ENCODE results near the gene CHID1. TPM values are rescaled to one million over a fixed set of nuclear protein-coding genes. Genes with fewer than 3 reads are reported as not detected.

The CHID1 gene
- total RNA-seq, 6 experiments from 2014 or later, result 61.1 to 157 (median 78.7) TPM

DNA sequence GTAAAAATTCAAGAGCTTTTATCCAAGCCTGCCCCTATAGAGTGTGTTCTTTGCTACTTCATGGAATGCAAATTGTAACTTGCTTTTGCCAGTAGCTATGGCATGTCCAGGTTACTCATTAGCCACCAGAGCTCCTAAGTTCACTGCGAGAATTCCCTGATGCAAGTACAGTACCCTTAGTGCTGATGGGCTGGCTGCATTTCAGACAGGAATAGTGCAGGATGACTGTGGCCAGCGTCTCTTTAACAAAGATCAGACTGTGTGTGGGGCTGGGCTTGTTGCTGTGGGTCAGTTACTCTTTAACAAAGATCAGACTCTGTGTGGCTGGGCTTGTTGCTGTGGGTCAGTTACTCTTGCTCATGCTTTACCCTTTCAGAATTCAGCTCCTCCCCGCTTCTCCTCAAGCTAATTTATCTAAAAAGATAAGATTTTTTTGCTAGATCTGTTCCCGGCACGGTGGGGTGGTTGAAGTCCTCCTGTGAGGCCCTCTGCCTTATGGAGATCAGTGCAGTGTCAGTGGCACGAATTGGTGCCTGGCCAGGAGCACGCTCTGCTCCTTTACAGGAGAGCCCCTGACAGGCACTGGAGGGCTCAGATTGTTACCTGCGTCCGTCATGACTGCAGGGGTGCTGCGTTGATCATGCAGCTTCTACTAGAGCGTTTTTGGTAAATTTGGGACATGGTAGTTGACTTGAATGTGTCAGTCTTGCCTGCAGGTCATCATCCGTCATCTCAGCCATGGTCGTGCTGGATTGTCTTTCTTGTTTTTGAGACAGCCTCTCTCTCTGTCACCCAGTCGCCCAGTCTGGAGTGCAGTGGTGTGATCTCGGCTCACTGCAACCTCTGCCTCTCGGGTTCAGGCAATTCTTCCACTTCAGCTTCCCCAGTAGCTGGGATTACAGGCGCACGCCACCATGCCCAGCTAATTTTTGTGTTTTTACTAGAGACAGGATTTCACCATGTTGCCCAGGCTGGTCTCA is 42.1 kb upstream of the CHID1 start:
- Histone ChIP-seq H3K27ac (peak overlapping the region; percentile 21 to 86 (median 60)), H3K36me3 (peaks cover 0 to 3% (median 0%) of the 10 kb centered on the region in 4 donors), H3K27me3 (no peaks in the 10 kb centered on the region), H3K4me1 (peaks cover 0 to 47% (median 19%) of the 10 kb centered on the region in 4 donors), H3K9me3 (no peaks in the 10 kb centered on the region), H3K4me3 (peak overlapping the region in 2 of 3 donors; percentile 35 to 38)
- DNase-seq (peak; percentile 75 to 94 (median 84)), ATAC-seq (peak; percentile 88 to 94 (median 91))
- WGBS (ENCODE audit: insufficient coverage, low coverage, low lambda C conversion rate, missing lambda C conversion rate), result 17% methylated on average over 8 of the region's 18 CpGs
- TF ChIP-seq CTCF (IDR thresholded peaks at IDR 0.05), result no peak
- peak; percentile 49 for TF ChIP-seq POLR2A (IDR thresholded peaks at IDR 0.05)
- intact Hi-C loops (cut with DNase I), result no loop called here

- Histone ChIP-seq H3K9me3 (no peaks in the 10 kb centered on the region), H3K4me1 (peaks cover 0 to 47% (median 19%) of the 10 kb centered on the region in 4 donors), H3K36me3 (peaks cover 0 to 3% (median 0%) of the 10 kb centered on the region in 4 donors), H3K4me3 (no peak overlapping the region), H3K27ac (peak overlapping the region in 2 of 3 donors; percentile 58 to 86), H3K27me3 (no peaks in the 10 kb centered on the region)
- 80% methylated on average over 7 of the region's 9 CpGs for WGBS (ENCODE audit: insufficient coverage, low coverage, low lambda C conversion rate, missing lambda C conversion rate)
- ATAC-seq (no peak), DNase-seq (peak in 1 of 3 donors; percentile 7)
- TF ChIP-seq POLR2A (IDR thresholded peaks at IDR 0.05) (no peak), CTCF (IDR thresholded peaks at IDR 0.05) (no peak)
- intact Hi-C loops (cut with DNase I), result no loop called here
These were observed 40.9 kb upstream of the CHID1 start for GRCh38 chr11:951507-951906.

- no peaks in the 10 kb centered on the region for H3K27me3 ChIP-seq
- TF ChIP-seq CTCF (IDR thresholded peaks at IDR 0.05), result no peak
- TF ChIP-seq POLR2A (IDR thresholded peaks at IDR 0.05), result no peak
- no peak for DNase-seq
- peaks cover 0 to 17% (median 8%) of the 10 kb centered on the region in 4 donors for H3K4me1 ChIP-seq
- 73% methylated on average over 2 of the region's 4 CpGs for WGBS (ENCODE audit: insufficient coverage, low coverage, low lambda C conversion rate, missing lambda C conversion rate)
- no peaks in the 10 kb centered on the region for H3K9me3 ChIP-seq
- intact Hi-C loops (cut with DNase I), result no loop called here
- peaks cover 0 to 6% (median 2%) of the 10 kb centered on the region in 4 donors for H3K36me3 ChIP-seq
- H3K27ac ChIP-seq, result no peak overlapping the region
- no peak for ATAC-seq
- no peak overlapping the region for H3K4me3 ChIP-seq
These were observed 37.1 kb upstream of the CHID1 start for GRCh38 chr11:947744-948143.

- intact Hi-C loops (cut with DNase I), result no loop called here
- Histone ChIP-seq H3K27ac (no peak overlapping the region), H3K36me3 (peaks cover 0 to 6% (median 2%) of the 10 kb centered on the region in 4 donors), H3K4me1 (peaks cover 0 to 20% (median 4%) of the 10 kb centered on the region in 4 donors), H3K9me3 (no peaks in the 10 kb centered on the region), H3K4me3 (no peak overlapping the region), H3K27me3 (no peaks in the 10 kb centered on the region)
- peak in 1 of 3 donors; percentile 18 for DNase-seq
- no peak for ATAC-seq
- WGBS (ENCODE audit: insufficient coverage, low coverage, low lambda C conversion rate, missing lambda C conversion rate), result 80% methylated on average over 8 of the region's 9 CpGs
- TF ChIP-seq POLR2A (IDR thresholded peaks at IDR 0.05) (no peak), CTCF (IDR thresholded peaks at IDR 0.05) (no peak)
These were observed 35.4 kb upstream of the CHID1 start for GRCh38 chr11:945986-946385.

Data from right lobe of liver (tissue), 6 donors.